Measurements from ENCODE around the gene NOPCHAP1.

NOPCHAP1 gene

DNA sequence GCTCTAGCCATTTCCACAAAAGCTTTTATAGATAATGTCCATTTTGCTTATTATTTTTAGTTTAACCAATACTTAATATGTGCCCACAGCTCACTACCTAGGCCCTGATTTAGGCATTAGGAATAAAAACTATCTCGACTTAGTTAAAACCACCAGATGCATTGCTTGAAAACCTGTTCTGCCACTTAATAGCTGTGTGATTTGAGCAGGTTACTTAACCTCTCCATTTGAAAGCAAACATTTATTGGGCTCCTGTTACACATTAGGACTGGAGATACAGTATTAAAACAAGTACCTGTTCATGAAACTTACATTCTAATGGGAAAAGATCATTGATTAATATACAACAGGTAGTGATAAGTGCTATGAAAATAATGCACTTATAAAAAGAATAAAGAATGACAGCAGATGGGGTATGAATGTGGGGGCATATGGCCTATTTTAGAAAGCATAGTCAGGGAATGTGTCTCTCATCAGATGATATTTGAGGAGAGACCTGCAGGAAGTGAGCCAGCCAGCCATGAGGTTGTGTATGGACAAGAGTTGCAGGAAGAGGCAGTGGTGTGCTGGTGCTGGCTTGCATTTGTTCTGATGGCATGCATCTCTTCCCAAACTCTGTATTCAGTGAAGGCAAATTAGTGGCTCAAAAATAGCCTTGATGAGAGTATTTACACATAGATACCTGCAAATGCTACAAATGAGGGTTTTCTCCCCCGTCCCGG is 34.3 kb downstream of the NOPCHAP1 start:
- DNase-seq (ENCODE audit: low read depth): no peak

DNA sequence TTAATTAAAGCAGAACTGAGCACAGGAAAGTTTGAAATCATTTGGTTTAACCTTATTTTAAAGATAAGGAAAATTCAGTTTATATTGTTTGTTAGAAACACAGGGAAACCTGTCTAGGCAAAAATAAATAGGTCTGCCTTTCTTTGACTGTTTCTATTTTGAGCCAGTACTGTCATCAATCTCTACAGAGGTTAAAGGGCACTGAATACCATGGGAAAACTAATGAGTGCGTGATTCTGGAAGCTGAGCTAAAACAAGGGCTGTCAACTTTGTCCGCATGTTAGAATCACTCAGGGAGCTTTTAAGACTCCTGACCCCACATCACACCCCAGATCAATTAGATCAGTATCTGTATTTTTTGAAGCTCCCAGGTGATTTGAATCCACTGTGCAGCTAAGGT is 38.8 kb downstream of the NOPCHAP1 start:
- DNase-seq (ENCODE audit: low read depth): no peak

DNA sequence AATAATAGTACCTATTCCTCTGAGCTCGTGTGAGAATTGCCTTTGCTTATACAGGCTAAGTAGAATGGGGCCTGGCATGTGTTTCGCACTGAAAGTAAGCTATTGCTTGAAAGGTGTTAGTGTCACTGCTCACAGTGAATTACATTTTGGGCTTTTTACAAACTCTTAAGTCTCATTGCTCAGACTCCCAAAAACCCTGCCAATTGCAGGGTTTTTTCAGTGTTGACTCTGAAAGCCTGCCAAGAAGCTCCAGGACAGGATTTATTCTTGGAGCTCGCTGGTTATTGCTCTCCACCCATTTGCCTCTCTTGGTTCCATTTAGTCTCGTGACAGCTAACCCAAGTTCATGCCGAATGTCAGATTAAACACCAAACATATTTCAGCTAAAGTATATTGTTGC is 39.8 kb downstream of the NOPCHAP1 start:
- no peak for DNase-seq (ENCODE audit: low read depth)

DNA sequence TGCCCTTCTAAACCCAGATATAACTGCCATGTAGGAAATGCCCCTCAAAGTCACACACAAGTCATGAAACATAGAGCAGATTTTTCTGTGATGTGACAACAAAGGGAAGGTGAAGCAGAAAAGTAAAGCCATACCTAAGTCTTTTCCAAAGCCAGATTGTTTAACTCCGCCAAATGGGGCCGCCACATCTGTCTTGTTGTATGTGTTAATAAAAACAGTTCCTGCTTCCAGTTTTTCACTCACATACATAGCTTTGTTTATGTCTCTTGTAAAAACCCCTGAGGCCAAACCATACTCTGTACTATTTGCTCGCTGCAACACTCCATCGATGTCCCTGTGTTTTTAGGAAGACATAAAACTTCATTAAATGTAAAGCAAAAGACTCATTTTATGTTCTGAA is 40.3 kb downstream of the NOPCHAP1 start:
- no peak for DNase-seq (ENCODE audit: low read depth)

DNA sequence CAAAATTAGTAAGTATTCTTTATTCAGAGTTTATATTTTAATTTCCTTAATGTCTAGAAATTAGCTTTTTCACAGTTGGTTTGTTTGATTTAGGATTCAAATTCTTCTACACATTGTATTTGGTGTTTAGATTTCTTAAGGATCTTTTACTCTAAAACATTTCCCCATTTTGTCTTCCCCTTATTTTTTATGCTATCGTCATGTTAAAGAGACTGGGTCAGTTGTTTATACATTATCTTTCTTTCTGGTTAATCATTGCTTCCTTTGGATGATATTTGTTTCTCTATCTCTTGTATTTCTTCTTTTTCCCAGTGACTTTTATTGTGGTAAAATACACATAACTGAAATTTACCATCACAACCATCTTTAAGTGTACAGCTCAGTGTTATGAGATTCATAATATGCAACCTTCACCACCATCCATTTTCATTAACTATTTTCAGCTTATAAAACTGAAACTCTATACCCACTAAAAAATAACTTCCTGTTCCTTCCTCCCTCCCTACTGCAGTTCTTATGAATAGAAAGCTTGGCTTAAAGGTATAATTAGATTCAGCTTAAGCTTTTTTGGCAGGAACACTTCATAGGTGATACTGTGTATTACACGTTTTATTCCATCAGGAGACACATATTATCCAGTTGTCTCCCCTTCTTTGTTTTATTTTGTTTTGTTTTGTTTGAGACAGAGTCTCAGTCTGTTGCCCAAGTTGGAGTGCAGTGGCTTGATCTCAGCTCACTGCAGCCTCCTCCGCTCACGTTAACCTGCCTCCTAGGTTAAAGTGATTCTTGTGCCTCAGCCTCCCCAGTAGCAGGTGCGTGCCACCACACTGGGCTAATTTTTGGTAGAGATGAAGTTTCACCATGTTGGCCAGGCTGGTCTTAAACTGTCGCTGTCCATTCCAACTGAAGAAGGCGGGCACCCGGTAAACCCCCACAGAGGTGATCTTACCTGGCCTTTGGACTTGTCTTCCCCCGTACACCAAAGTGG is 45.0 kb downstream of the NOPCHAP1 start:
- no peak for DNase-seq (ENCODE audit: low read depth)

DNA sequence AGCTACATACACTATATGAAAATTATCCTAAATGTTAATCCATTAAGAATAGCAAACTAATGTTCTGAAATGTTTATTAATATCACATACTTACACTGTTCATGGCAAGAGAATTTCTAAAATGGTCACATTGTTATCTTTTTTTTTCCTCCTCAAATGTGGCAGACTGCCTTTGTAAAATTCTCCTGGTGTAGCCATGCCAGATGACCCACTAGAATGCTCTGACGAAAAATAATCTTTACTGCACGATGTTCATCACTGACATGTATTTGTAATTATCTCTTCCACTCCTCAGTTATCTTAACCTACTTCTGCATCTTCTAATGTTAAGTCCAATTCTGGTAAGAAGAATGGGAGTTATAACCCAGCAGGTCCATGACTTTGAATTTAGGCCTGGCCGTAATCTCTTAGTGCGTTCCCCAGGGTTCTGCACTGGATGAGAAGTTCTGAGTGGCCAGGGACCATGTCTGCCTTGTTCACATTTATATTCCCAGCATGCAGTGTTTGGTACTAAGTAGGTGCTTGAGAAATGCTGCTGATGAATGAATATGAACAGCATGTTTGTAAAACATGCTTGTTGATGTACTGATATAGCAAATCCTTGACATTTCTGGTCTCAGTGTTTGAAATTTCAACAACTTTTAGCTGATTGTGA is 46.7 kb downstream of the NOPCHAP1 start:
- DNase-seq (ENCODE audit: low read depth): no peak

DNA sequence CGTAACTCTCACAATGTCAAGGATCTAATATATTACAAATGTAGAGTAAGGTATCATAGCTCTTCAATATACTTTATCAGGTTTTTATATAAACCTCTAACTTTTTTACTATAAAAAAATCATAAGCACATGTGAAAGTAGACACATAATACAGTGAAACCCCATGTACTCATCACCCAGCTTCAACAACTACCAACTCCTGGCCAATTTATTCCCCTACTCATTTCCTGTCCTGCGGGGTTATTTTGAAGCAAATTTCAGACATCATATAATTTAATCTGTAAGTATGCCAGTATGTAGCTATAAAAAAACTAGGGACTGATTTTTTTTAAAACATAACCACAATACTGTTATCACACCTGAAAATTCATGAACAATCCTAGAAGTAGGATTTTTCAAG is 47.7 kb downstream of the NOPCHAP1 start:
- DNase-seq (ENCODE audit: low read depth): no peak

Measured in activated T-cell treated with anti-CD3 and anti-CD28 coated beads for 24 hours (primary cell).